Thymus (tissue), 11 donors: ENCODE data around the gene CD226. TPM values are rescaled to one million over a fixed set of nuclear protein-coding genes. Genes with fewer than 3 reads are reported as not detected.
"Not testable (repeated sequence)": the region's sequence is repeated elsewhere in the genome, so short reads cannot be mapped to it uniquely, and the experiment has no call there.

Experiments used
- DNase-seq, 9 donors: peaks; one replicate each; pipeline ENCODE4 v3.0.0-alpha.2; 2013; ENCODE audit warnings: low spot score in 9 of 9, low read depth in 6 of 9, missing footprints in 1 of 9
- H3K27ac ChIP-seq, 2 donors: one replicate each; pipeline ENCODE4 v1.5.1; 2013; ENCODE audit warnings: control low read depth in 1 of 2, low read depth in 1 of 2, low read length in 1 of 2, mild to moderate bottlenecking in 1 of 2, moderate library complexity in 1 of 2
- H3K27me3 ChIP-seq, 2 donors: one replicate each; pipeline ENCODE4 v1.5.1; 2013; ENCODE audit warnings: low read length in 1 of 2; ENCODE audit not compliant: control insufficient read depth in 2 of 2, insufficient read depth in 1 of 2
- H3K36me3 ChIP-seq, 2 donors: one replicate each; pipeline ENCODE4 v1.5.1; 2013; ENCODE audit warnings: low read length in 1 of 2, mild to moderate bottlenecking in 1 of 2, moderate library complexity in 1 of 2; ENCODE audit not compliant: control insufficient read depth in 2 of 2, insufficient read depth in 2 of 2
- H3K4me1 ChIP-seq, 2 donors: one replicate each; pipeline ENCODE4 v1.5.1; 2013; ENCODE audit warnings: low read length in 2 of 2; ENCODE audit not compliant: control insufficient read depth in 2 of 2, insufficient read depth in 2 of 2
- H3K4me3 ChIP-seq, 2 donors: one replicate each; pipeline ENCODE4 v1.5.1; 2013; ENCODE audit warnings: low read length in 2 of 2, control low read depth in 1 of 2, mild to moderate bottlenecking in 1 of 2
- H3K9me3 ChIP-seq, 2 donors: one replicate each; pipeline ENCODE4 v1.5.1; 2013; ENCODE audit warnings: low read length in 1 of 2, mild to moderate bottlenecking in 1 of 2; ENCODE audit not compliant: control insufficient read depth in 2 of 2, insufficient read depth in 1 of 2
- WGBS: extraction: QIAGEN DNeasy Blood & Tissue Kit; methylation state at CpG from one replicate; pipeline ENCODE4 v1.1.7; 2013; 5-methylcytosine and 5-hydroxymethylcytosine counted together
- polyA plus RNA-seq: library from polyadenylated mRNA; stranded (reverse); fragments of 200-250 nt; gene quantifications from one replicate; pipeline ENCODE4 v1.2.3, GENCODE V29; 2013
- total RNA-seq: library from RNA; stranded (reverse); fragments of 120-200 nt; gene quantifications from one replicate; pipeline ENCODE4 v1.2.4, GENCODE V29; 2013
- donor health status: healthy.

CD226 gene
- total and polyA plus RNA-seq, 2 donors: 4.1 to 16.7 TPM

- H3K4me3 ChIP-seq: no peak overlapping the region
- no peaks in the 10 kb centered on the region for H3K9me3 ChIP-seq
- H3K27ac ChIP-seq: no peak overlapping the region
- no peaks in the 10 kb centered on the region for H3K36me3 ChIP-seq
- H3K27me3 ChIP-seq: no peaks in the 10 kb centered on the region
- 96% methylated on average over 2 of the region's 2 CpGs for WGBS
- H3K4me1 ChIP-seq: no peaks in the 10 kb centered on the region
- no peak for DNase-seq
These were observed 103.0 kb downstream of the CD226 start for GRCh38 chr18:69844656-69845055.

- H3K4me1 ChIP-seq: no peaks in the 10 kb centered on the region
- no peak overlapping the region for H3K4me3 ChIP-seq
- H3K27me3 ChIP-seq: no peaks in the 10 kb centered on the region
- H3K27ac ChIP-seq: no peak overlapping the region
- no peak for DNase-seq
- 79% methylated on average over 5 of the region's 5 CpGs for WGBS
- no peaks in the 10 kb centered on the region for H3K36me3 ChIP-seq
- H3K9me3 ChIP-seq: peaks cover 0 to 2% of the 10 kb centered on the region in 2 donors
These were observed 104.7 kb downstream of the CD226 start for GRCh38 chr18:69843015-69843414.

- Histone ChIP-seq H3K27ac (no peak overlapping the region), H3K27me3 (no peaks in the 10 kb centered on the region), H3K4me3 (no peak overlapping the region), H3K4me1 (no peaks in the 10 kb centered on the region), H3K9me3 (peaks cover 0 to 2% of the 10 kb centered on the region in 2 donors), H3K36me3 (no peaks in the 10 kb centered on the region)
- DNase-seq: no peak
- 94% methylated on average over 9 of the region's 9 CpGs for WGBS
These were observed 106.6 kb downstream of the CD226 start for GRCh38 chr18:69841117-69841516.

GRCh38 chr18:69840445-69840844 is 107.2 kb downstream of the CD226 start:
- no peaks in the 10 kb centered on the region for H3K36me3 ChIP-seq
- WGBS: 98% methylated on average over 7 of the region's 7 CpGs

GRCh38 chr18:69840001-69840400 is 107.7 kb downstream of the CD226 start:
- 94% methylated on average over 11 of the region's 11 CpGs for WGBS
- DNase-seq: no peak
- no peak overlapping the region for H3K4me3 ChIP-seq
- no peak overlapping the region for H3K27ac ChIP-seq
- H3K27me3 ChIP-seq: no peaks in the 10 kb centered on the region
- no peaks in the 10 kb centered on the region for H3K36me3 ChIP-seq
- peaks cover 0 to 2% of the 10 kb centered on the region in 2 donors for H3K9me3 ChIP-seq
- H3K4me1 ChIP-seq: no peaks in the 10 kb centered on the region

More at GRCh38 chr18:69840445-69840844, 107.2 kb downstream of the CD226 start:
- Histone ChIP-seq H3K4me3 (no peak overlapping the region), H3K9me3 (peaks cover 0 to 2% of the 10 kb centered on the region in 2 donors), H3K4me1 (no peaks in the 10 kb centered on the region), H3K27ac (no peak overlapping the region), H3K27me3 (no peaks in the 10 kb centered on the region)
- no peak for DNase-seq

GRCh38 chr18:69839497-69839896 is 108.2 kb downstream of the CD226 start:
- WGBS: 96% methylated on average over 11 of the region's 11 CpGs
- H3K27ac ChIP-seq: no peak overlapping the region
- no peaks in the 10 kb centered on the region for H3K27me3 ChIP-seq
- H3K36me3 ChIP-seq: no peaks in the 10 kb centered on the region
- DNase-seq: no peak
- H3K4me3 ChIP-seq: no peak overlapping the region
- peaks cover 0 to 2% of the 10 kb centered on the region in 2 donors for H3K9me3 ChIP-seq
- H3K4me1 ChIP-seq: no peaks in the 10 kb centered on the region

- 95% methylated on average over 3 of the region's 3 CpGs for WGBS
- DNase-seq: peak in 2 of 9 donors; percentile 7 to 15
- Histone ChIP-seq H3K4me1 (no peaks in the 10 kb centered on the region), H3K4me3 (no peak overlapping the region), H3K27me3 (no peaks in the 10 kb centered on the region), H3K36me3 (no peaks in the 10 kb centered on the region), H3K9me3 (peaks cover 0 to 2% of the 10 kb centered on the region in 2 donors), H3K27ac (no peak overlapping the region)
These were observed 108.9 kb downstream of the CD226 start for GRCh38 chr18:69838620-69839411.

- Histone ChIP-seq H3K4me3 (no peak overlapping the region), H3K9me3 (peaks cover 0 to 2% of the 10 kb centered on the region in 2 donors), H3K36me3 (no peaks in the 10 kb centered on the region), H3K27me3 (no peaks in the 10 kb centered on the region), H3K27ac (no peak overlapping the region), H3K4me1 (no peaks in the 10 kb centered on the region)
- 98% methylated on average over 1 of the region's 1 CpG for WGBS
- no peak for DNase-seq
These were observed 109.7 kb downstream of the CD226 start for GRCh38 chr18:69838003-69838402.

GRCh38 chr18:69834980-69835379 is 112.7 kb downstream of the CD226 start:
- H3K27ac ChIP-seq, H3K4me3 ChIP-seq, H3K27me3 ChIP-seq, H3K36me3 ChIP-seq, H3K9me3 ChIP-seq, DNase-seq, H3K4me1 ChIP-seq: not testable (repeated sequence)
- WGBS: 95% methylated on average over 12 of the region's 12 CpGs
